Cardiac septum (tissue), 1 donor: Measurements from ENCODE around the gene OR10G3. TPM values are rescaled to one million over a fixed set of nuclear protein-coding genes. Genes with fewer than 3 reads are reported as not detected.
"Not testable (repeated sequence)": the region's sequence is repeated elsewhere in the genome, so short reads cannot be mapped to it uniquely, and the experiment has no call there.

ENCODE experiments used
- DNase-seq: peaks from one replicate; pipeline ENCODE4 v3.0.0-alpha.2; 2020; ENCODE audit warnings: low spot score
- intact Hi-C: fragments of 100-400 bp; cut with DNase I; formaldehyde crosslinking; loops from one replicate; pipeline ENCODE4 v1.14.0; 2022
- long read RNA-seq: library from polyadenylated mRNA; unstranded; transcript quantifications from one replicate; pipeline ENCODE4 v2.0.0, GENCODE V29; 2021
- total RNA-seq: library from RNA; stranded (reverse); fragmentation: NEBNext Ultra II Directional; extraction: Animal tissue kit (Norgen Biotek cat#: 25700); gene quantifications from one replicate; pipeline ENCODE4 v1.2.1, GENCODE V29; 2021
- donor health status: DM: no; HTN: no; CAD: no.

OR10G3 gene
- not detected for total RNA-seq
- long read RNA-seq: 0 reads

DNA sequence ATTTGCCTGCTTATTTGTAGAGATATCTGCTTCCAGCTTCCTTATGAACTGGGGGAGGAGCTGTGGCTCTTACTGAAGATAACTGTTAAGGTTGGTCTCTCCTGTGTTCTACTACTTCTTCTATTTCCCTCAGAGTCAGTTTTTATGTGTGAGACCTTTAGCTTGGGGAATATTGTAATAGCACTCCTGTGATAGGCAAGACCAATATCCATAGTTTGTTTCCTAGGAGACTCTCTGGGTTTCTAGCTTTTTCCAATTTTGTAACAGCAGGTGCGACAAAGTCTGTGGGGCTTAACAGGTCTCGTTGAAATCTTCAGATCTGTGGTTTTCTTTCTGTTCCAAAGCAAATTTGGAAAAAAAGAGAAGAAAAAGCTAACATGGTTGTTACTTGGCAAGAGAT, at the start of gene OR10G3:
Gene OR10G3 (minus strand): TSS at position 101 of the 400 bp plus-strand sequence. CDS start 9,332 bp downstream, outside the sequence.
- intact Hi-C loops: no loop called here
- no peak for DNase-seq

DNA sequence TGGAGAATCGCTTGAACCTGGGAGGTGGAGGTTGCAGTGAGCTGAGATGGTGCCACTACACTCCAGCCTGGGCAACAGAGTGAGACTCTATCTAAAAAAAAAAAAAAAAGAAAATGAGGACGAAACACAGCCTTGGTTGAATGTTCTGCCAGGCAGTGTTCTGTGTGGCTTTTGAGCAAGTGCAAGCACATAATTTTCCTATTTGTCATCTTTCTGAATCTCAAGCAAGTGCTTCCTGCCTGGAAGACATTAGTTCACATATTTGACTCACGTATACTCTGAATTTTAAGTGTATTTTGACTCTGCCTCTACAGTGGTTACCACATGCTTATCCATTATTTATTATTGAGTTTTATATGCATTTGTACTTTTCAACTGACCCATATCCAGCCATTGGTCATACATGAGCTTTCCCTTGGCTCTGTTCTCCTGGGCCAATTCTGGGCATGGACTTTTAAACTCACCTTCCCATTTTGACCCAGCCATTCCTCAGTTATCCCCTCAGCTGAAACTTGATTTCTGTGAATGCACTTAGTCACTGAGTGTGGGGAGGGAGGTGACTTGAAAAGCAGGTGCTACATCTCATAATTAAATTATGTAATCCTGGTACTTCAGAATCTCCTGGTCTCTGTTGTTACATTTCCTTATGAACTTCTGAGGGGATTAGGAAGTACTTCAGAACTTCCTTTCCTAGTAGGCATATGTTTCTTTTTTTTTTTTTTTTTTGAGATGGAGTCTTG, 46.8 kb upstream of the OR10G3 start:
- no peak for DNase-seq
- intact Hi-C loops: no loop called here

DNA sequence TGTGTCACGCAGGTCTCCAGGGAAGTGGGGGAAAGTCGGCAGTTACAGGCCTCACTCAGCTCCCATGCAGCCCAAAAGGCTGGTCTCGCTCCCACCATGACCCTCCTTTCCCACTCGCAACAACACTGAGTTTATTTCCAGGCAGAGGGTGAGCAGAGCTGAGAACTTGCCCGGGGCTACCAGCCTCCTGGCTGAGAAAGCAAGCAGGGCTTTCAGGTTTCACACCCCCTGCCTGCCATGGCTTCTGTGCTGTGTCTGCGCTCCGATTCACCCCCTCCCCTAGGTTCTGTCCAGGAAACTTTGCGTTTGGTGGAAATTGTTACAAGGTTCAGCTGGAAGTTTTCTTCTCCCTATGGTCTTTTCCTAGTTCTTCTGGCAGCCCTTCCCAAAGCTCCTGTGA, 37.7 kb upstream of the OR10G3 start:
- intact Hi-C loops: no loop called here
- no peak for DNase-seq

GRCh38 chr14:21614240-21614639, 34.4 kb upstream of the OR10G3 start:
- no peak for DNase-seq
- intact Hi-C loops: no loop called here

DNA sequence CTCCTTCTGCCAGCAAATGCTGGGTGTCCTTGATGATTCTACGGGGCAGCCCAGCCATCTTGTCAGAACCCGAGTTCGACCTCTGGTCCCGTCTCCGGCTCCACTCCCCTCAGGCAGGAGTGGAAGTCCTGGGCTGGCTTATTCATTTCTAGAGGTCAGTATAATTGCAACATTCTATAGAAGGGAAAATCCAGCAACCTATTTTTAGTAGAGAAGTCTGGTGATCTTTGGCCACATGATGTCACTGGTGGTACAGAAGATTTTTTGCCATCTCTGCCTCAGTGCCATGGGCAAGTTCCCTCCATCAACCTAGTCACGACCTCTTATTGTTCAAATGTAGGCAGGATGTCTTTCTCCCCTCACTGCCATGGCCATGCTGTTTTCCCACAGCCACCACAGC, 32.4 kb upstream of the OR10G3 start:
- DNase-seq: no peak

GRCh38 chr14:21602181-21602580, 22.3 kb upstream of the OR10G3 start:
- intact Hi-C loops, DNase-seq: not testable (repeated sequence)

More for the DNA sequence above, 32.4 kb upstream of the OR10G3 start:
- intact Hi-C loops: no loop called here

- no peak for DNase-seq
- intact Hi-C loops: no loop called here
These were observed 9.4 kb upstream of the OR10G3 start for GRCh38 chr14:21589317-21589716.

GRCh38 chr14:21575661-21576060, 4.2 kb downstream of the OR10G3 start:
- no peak for DNase-seq

GRCh38 chr14:21572604-21573003, 7.3 kb downstream of the OR10G3 start:
- intact Hi-C loops: no loop called here
- DNase-seq: no peak

More at GRCh38 chr14:21575661-21576060, 4.2 kb downstream of the OR10G3 start:
- intact Hi-C loops: no loop called here

GRCh38 chr14:21558703-21559170, 21.1 kb downstream of the OR10G3 start:
- intact Hi-C loops: loop anchor here (5.0 kb wide), 1 partner anchor 56 kb away; no protein-coding TSS in a partner anchor
- DNase-seq: no peak

GRCh38 chr14:21557084-21557901, 22.6 kb downstream of the OR10G3 start:
- no peak for DNase-seq
- intact Hi-C loops: loop anchor here (2.0 to 5.0 kb wide), 2 partner anchors 55 to 100 kb away; partner anchors contain the start of gene CHD8

GRCh38 chr14:21556378-21557083, 23.3 kb downstream of the OR10G3 start:
- no peak for DNase-seq
- intact Hi-C loops: loop anchor here (2.0 to 5.0 kb wide), 2 partner anchors 54 to 100 kb away; partner anchors contain the start of gene CHD8

GRCh38 chr14:21553266-21553665, 26.6 kb downstream of the OR10G3 start:
- intact Hi-C loops: no loop called here
- DNase-seq: no peak

- DNase-seq, intact Hi-C loops: not testable (repeated sequence)
These were observed 35.3 kb downstream of the OR10G3 start for GRCh38 chr14:21544588-21544987.

- DNase-seq: no peak
- intact Hi-C loops: no loop called here
These were observed 35.9 kb downstream of the OR10G3 start for GRCh38 chr14:21543963-21544362.

GRCh38 chr14:21543521-21543960, 36.3 kb downstream of the OR10G3 start:
- intact Hi-C loops: no loop called here

DNA sequence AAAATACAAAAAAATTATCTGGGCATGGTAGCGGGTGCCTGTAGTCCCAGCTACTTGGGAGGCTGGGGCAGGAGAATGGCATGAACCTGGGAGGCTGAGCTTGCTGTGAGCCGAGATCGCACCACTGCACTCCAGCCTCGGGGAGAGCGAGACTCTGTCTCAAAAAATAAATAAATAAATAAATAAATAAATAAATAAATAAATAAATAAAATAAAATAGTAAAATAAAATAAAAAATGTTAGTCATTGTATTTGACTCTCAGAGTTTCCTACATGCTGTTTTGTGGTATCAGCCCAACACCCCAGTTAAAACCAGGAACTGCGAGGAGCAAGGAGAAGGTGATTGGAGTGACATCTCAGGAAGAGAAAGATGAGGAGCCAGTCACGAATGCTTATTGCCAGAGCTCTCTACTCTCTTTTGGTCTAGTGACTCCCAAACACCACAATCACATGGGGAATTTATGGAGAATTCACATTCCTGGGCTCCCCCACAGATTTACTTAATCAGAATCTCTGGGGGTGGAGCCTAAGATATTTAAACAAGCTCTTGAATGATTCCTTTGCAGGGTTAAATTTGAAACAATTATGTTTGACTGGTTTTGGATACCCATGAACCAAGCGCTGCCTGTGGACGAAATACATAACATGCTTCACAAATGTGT, 38.3 kb downstream of the OR10G3 start:
- DNase-seq: no peak
- intact Hi-C loops: no loop called here

More at GRCh38 chr14:21543521-21543960, 36.3 kb downstream of the OR10G3 start:
- DNase-seq: no peak

GRCh38 chr14:21539189-21539940, 40.5 kb downstream of the OR10G3 start:
- no peak for DNase-seq
- intact Hi-C loops: no loop called here

- intact Hi-C loops: no loop called here
- no peak for DNase-seq
These were observed 42.8 kb downstream of the OR10G3 start for GRCh38 chr14:21537090-21537424.
